CD4-positive, alpha-beta T cell treated with Interleukin-1 beta for 1 hour (primary cell): ENCODE measurements around the gene SF3B3.
"Not testable (repeated sequence)": the region's sequence is repeated elsewhere in the genome, so short reads cannot be mapped to it uniquely, and the experiment has no call there.

Source experiments
- DNase-seq, 2 donors: peaks; one replicate each; pipeline ENCODE4 v3.0.0-alpha.2; 2020 to 2022

Gene SF3B3

DNA sequence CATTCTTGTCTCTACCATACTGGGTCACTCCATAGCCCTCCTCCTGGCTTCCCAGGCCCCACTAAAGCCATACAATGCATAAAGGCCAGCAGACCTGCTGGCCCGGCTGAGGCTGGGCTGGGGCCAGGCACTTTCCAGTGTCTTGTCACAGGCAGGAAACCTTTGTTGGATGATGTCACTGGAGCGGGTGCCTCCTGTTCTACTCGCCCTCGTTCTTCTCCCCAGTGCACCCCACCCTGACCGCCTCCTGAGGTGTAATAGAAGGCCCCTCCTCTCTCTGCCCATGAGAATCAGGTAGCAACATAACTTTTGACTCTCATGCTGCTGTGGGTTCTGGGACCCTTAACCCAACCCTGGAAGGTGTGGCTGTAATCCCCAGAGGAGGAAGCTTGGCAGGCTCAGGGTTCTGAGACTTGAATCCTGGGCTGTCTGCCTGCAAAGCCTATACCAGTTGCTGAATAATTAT, 68.5 kb downstream of the SF3B3 start:
- DNase-seq = no peak

DNA sequence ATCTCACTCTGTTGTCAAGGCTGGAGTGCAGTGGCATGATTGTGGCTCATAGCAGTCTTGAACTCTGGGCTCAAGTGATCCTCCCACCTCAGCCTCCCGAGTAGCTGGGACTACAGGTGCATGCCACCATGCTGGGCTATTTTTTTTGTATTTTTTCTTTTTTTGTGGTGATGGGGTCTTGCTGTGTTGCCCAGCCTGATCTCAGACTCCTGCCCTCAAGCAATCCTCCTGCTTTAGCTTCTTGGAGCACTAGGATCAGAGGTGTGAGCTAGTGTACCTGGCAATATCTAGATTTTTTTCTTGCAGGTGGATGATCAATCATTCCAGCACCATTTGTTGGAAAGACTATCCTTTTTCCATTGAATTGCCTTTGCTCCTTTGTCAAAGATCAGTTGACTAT, 69.9 kb downstream of the SF3B3 start:
- no peak for DNase-seq

GRCh38 chr16:70594569-70594968, 71.0 kb downstream of the SF3B3 start:
- no peak for DNase-seq

DNA sequence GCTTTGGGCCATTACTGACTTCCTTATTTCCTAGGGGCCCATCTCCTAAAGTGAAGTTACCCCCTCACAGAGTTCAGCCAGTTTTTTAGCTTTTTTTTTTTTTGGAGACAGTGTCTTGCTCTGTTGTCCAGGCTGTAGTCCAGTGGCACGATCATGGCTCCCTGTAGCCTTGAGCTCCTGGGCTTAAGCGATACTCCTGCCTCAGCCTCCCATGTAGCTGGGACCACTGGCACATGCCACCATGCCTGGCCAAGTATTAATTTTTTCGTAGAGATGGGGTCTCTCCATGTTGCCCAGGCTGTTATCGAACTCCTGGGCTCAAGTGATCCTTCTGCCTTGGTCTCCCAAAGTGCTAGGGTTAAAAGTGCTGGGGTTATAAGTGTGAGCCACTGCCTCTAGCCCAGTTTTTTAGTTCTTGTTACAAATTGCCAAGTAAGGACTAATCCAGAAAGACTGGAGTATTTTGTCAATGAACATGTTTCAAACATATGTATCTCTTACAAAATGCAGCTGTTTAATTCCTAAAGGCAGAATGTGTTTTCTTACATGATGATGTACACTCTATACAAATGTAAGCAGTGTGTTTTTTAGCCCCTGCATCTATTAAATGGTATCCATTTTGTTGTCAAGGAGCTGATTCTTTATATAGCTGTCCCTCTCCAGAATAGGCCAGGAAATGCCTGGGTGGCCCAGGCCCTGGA, 73.7 kb downstream of the SF3B3 start:
- no peak for DNase-seq

GRCh38 chr16:70598937-70599503, 75.4 kb downstream of the SF3B3 start:
- no peak for DNase-seq

- no peak for DNase-seq
These were observed 77.1 kb downstream of the SF3B3 start for GRCh38 chr16:70600730-70601129.

- no peak for DNase-seq
These were observed 78.3 kb downstream of the SF3B3 start for GRCh38 chr16:70601576-70602575.

DNA sequence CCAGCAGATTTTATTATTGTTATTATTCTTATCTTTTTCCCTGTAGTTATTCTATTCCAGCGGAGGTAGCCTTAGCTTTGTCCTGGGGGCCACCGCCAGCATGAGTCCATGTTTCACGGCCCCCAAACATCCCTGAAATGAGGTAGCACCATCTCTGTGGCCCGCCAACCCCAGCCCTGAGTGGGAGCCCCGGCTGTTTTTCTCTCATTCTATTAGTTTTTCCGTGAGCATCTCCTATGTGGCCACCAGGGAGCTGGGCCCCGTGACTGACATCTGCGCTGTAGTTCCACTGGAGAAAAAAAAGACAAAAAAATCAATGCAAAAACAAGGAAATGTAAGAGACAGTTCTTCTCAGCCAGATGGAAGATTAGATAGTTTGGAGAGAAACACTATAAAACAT, 79.2 kb downstream of the SF3B3 start:
- no peak for DNase-seq

DNA sequence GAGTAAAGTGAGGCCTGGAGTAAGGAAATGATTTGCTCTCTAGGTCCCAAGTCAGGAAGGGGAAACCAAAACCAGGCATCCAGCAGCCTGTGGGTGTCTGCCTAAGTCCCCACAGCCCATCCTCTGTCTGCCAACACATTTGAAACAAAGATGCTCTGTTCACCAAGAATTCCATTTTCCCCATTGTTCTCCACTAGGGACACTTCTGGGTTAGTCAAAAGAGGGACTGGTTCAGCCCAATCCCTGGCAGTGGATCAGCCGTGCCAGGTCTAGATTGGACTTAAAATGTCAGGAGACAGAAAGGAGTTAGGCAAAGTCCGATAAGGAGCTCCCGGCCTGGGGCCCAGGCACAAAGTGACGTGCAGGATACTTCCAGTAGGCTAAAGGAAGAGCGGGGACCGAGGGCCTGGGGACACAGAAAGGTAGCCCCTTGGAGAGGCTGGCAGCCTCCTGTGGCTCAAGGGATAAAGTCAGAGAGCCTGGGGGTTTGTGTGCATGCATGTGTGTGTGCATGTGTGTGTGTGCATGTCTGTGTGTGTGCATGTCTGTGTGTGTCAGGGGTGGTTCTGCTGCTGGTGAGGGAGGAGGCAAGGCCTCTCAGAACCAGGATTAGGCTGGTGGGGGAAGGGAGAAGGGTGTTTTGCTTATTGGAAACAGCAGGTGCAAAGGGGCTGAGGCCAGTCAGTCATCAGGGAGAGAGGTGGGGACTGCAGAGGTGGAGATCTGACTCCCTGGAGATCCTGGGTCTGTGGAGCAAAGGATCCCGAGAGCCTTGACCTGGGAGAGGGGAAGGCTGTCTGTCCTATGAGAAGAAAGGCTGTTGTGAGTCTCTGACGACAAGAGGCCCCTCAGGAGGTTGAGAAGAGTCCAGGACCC, 81.0 kb downstream of the SF3B3 start:
- DNase-seq = no peak

GRCh38 chr16:70605283-70605657, 81.7 kb downstream of the SF3B3 start:
- no peak for DNase-seq

DNA sequence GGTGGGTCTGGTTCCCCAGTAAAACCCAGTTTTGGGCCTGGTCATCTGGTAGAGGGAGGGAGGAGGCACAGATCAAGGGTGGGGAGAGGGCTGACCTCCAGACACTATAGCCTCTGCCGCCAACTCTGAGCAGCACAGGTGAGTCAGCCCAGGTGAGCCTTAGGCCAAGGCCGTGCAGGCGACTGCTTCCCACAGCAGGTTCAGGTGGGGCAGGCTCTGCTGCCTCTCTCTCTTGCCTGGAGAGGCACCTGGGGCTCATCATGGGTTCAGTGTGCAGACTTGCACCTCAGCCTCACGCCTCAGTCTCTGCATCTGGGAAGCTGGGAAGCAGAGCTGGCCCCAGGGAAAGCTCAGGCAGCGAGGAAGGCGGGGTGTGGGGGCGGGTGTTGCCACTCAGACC, 84.9 kb downstream of the SF3B3 start:
- no peak for DNase-seq

DNA sequence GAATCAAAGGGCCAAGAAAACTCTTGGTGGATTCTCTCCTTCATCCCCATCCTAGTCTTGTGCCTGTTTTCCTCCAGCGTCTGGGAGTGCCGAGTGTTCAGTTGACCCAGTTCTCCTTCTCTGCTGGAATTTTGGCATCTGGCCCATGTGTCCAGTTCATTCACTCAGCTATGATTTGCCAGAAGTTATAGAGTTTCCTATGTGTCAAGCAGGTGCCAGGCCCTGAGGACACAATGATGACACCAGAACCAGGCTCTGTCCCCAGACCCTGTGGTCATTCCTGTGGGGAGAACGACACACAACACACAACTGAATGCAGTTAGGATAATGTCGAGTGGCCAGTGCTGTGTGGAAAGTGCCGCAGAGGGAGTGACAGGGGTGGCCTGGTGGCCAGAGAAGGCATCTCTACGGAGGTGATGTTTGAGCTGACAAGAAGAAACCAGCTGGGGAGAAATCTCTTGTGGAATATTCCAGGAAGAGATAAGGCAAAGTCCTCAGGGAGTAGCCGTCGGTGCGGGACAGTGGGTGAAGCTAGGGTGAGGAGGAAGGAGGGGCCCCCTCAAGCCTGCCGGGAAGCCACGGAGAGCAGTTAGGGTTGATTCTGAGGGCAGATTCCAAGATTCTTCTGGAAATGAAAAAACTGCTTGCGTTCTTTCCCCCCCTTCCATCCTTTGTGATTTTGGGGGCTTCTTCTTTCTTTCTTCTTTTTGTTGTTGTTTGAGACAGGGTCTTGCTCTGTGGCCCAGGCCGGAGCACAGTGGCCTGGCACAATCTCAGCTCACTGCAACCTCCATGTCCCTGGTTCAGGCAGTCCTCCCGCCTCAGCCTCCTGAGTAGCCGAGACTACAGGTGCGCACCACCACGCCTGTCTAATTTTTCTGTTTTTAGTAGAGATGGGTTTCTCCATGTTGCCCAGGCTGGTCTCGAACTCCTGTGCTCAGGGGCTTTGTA, 86.9 kb downstream of the SF3B3 start:
- no peak for DNase-seq

- no peak for DNase-seq
These were observed 87.6 kb downstream of the SF3B3 start for GRCh38 chr16:70611224-70611598.

GRCh38 chr16:70611785-70612303, 88.2 kb downstream of the SF3B3 start:
- DNase-seq = no peak

- no peak for DNase-seq
These were observed 89.3 kb downstream of the SF3B3 start for GRCh38 chr16:70612931-70613330.

- DNase-seq = no peak
These were observed 90.8 kb downstream of the SF3B3 start for GRCh38 chr16:70614208-70614951.

DNA sequence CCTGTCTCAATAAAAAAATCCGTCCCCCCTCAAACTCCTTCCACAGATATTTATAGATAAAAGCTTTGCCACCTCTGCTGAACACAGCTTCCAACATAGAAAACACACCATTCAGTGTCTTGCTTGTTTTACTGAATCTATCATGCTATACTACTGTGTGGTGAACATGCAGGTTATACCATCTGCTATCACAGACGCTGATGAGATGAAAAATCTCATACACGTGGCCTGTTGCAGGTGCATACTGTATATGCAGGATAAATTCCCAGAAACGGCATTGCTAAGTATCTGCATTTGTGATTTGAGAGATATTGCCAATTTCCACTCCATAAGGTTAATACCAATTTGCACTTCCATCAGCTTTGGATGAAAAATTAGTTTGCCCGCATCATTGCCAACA, 92.3 kb downstream of the SF3B3 start:
- DNase-seq = no peak

GRCh38 chr16:70621864-70622263, 98.2 kb downstream of the SF3B3 start:
- not testable (repeated sequence) for DNase-seq
